GM12878 (cell line): ENCODE measurements around the gene MANF. TPM values are rescaled to one million over a fixed set of nuclear protein-coding genes. Genes with fewer than 3 reads are reported as not detected.

ENCODE experiments used
- ATAC-seq: fragments of 200-7000 bp; cut with Tn5 transposase; 3 replicates; pipeline ENCODE4 v1.9.1; 2020; ENCODE audit warnings: mild to moderate bottlenecking, moderate library complexity
- BruUV-seq: library from RNA; stranded (reverse); fragments of 400-500 nt; replicated peaks from 2 replicates; lab custom pipeline; 2021; lab: Mats Ljungman, UMichigan
- CTCF ChIA-PET: fragments of 300-600 bp; sonication (Branson Sonifier 250); formaldehyde crosslinking; extraction: SDS; loops from one replicate; lab custom pipeline; 2021; ENCODE audit warnings: inconsistent platforms; lab: Yijun Ruan, JAX
- POLR2A ChIA-PET: fragments of 350-600 bp; formaldehyde crosslinking; extraction: SDS; loops from one replicate; lab custom pipeline; 2021; ENCODE audit warnings: inconsistent platforms; lab: Charles Lee
- RAD21 ChIA-PET: fragments of 300-600 bp; sonication (Branson Sonifier 250); formaldehyde crosslinking; loops from one replicate; lab custom pipeline; 2023; ENCODE audit warnings: antibody characterized with exemption; ENCODE audit not compliant: unreplicated experiment; lab: Charles Lee
- SMC1A ChIA-PET: fragments of 300-600 bp; sonication (Branson Sonifier 250); formaldehyde crosslinking; loops from one replicate; lab custom pipeline; 2023; ENCODE audit not compliant: unreplicated experiment, uncharacterized antibody; lab: Charles Lee
- DNase-seq: peaks from one replicate; pipeline ENCODE4 v3.0.0-alpha.2; 2011; ENCODE audit warnings: low read depth, low spot score
- FAIRE-seq: peaks from 3 replicates; lab custom pipeline; 2011; peaks lifted over from hg19 to GRCh38; lab: Jason Lieb, UNC
- H2AFZ ChIP-seq: 2 replicates; pipeline ENCODE4 v1.6.0; 2011; ENCODE audit warnings: low read depth, low read length, control low read depth; ENCODE audit not compliant: control insufficient read depth
- H3K27ac ChIP-seq: 2 replicates; pipeline ENCODE4 v1.5.1; 2011; ENCODE audit warnings: control low read depth; ENCODE audit not compliant: control insufficient read depth, insufficient read depth
- H3K27me3 ChIP-seq, 2 experiments: replicated peaks in 1 of 2; 2 replicates each; pipeline versions ENCODE4 v1.6.0 to v1.6.1; 2011; ENCODE audit warnings: low read length in 1 of 2; ENCODE audit not compliant: control insufficient read depth in 2 of 2, insufficient read depth in 2 of 2
- H3K36me3 ChIP-seq, 2 experiments: 2 replicates each; pipeline ENCODE4 v1.5.1; 2011; ENCODE audit warnings: low read length in 1 of 2; ENCODE audit not compliant: control insufficient read depth in 2 of 2, insufficient read depth in 2 of 2
- H3K4me1 ChIP-seq: 2 replicates; pipeline ENCODE4 v1.6.1; 2011; ENCODE audit warnings: mild to moderate bottlenecking, low read length, moderate library complexity, mixed read lengths; ENCODE audit not compliant: control insufficient read depth, insufficient read depth
- H3K4me2 ChIP-seq: 2 replicates; pipeline ENCODE4 v1.6.0; 2011; ENCODE audit warnings: control low read depth; ENCODE audit not compliant: control insufficient read depth, insufficient read depth
- H3K4me3 ChIP-seq: fragments of 200-600 bp; sonication (generic); 2 replicates; pipeline ENCODE4 v1.5.1; 2016
- H3K79me2 ChIP-seq: 2 replicates; pipeline ENCODE4 v1.6.0; 2011; ENCODE audit warnings: low read length; ENCODE audit not compliant: control insufficient read depth, insufficient read depth
- H3K9ac ChIP-seq: 2 replicates; pipeline ENCODE4 v1.8.0; 2011; ENCODE audit warnings: low read length, control low read depth, mixed read lengths; ENCODE audit not compliant: control insufficient read depth, insufficient read depth
- H3K9me3 ChIP-seq: replicated peaks from 3 replicates; pipeline ENCODE4 v1.5.1; 2011; ENCODE audit warnings: mild to moderate bottlenecking, low read length; ENCODE audit not compliant: control insufficient read depth, insufficient read depth
- H4K20me1 ChIP-seq: 2 replicates; pipeline ENCODE4 v1.6.0; 2011; ENCODE audit not compliant: control insufficient read depth, insufficient read depth
- DPF2 ChIP-seq: fragments of 450-650 bp; IDR thresholded peaks from 2 replicates; pipeline ENCODE4 v1.6.1; 2017; ENCODE audit warnings: mild to moderate bottlenecking
- ETV6 ChIP-seq, 2 experiments: fragments of 450-650 bp in 1 of 2; IDR thresholded peaks in 1 of 2; conservative IDR thresholded peaks in 1 of 2; 2 replicates each; pipeline ENCODE4 v1.6.1; 2014; ENCODE audit warnings: antibody characterized with exemption in 1 of 2, borderline replicate concordance in 1 of 2, low read depth in 1 of 2, mild to moderate bottlenecking in 1 of 2, moderate library complexity in 1 of 2
- EZH2 ChIP-seq: IDR thresholded peaks from 2 replicates; pipeline ENCODE4 v1.6.1; 2012; ENCODE audit warnings: low read depth, mild to moderate bottlenecking, control low read depth, inconsistent platforms, low read length, borderline replicate concordance; ENCODE audit not compliant: control insufficient read depth
- FOS ChIP-seq: IDR thresholded peaks from 3 replicates; pipeline ENCODE4 v1.6.1; 2011; ENCODE audit warnings: borderline replicate concordance; ENCODE audit not compliant: insufficient read length; ENCODE audit errors: extremely low read depth
- POLR2AphosphoS5 ChIP-seq: IDR thresholded peaks from 2 replicates; pipeline ENCODE4 v1.6.1; 2011; ENCODE audit warnings: mild to moderate bottlenecking, low read length, inconsistent platforms
- SMARCA5 ChIP-seq: fragments of 450-650 bp; IDR thresholded peaks from 2 replicates; pipeline ENCODE4 v1.6.1; 2017; ENCODE audit warnings: mild to moderate bottlenecking
- SP1 ChIP-seq: IDR thresholded peaks from one replicate; pipeline ENCODE4 v1.6.1; 2011; ENCODE audit warnings: low read depth, low read length
- SREBF2 ChIP-seq: IDR thresholded peaks from 2 replicates; pipeline ENCODE4 v1.6.1; 2012; ENCODE audit warnings: mild to moderate bottlenecking, low read length
- STAT1 ChIP-seq: fragments of 450-650 bp; conservative IDR thresholded peaks from 2 replicates; pipeline ENCODE4 v1.6.1; 2014; ENCODE audit warnings: antibody characterized with exemption, mild to moderate bottlenecking
- ZBTB4 ChIP-seq: fragments of 450-650 bp; formaldehyde crosslinking; IDR thresholded peaks from 2 replicates; pipeline ENCODE4 v1.4.0; 2022; ENCODE audit warnings: mild to moderate bottlenecking, moderate library complexity
- ZNF24 ChIP-seq: fragments of 450-650 bp; IDR thresholded peaks from 2 replicates; pipeline ENCODE4 v1.6.1; 2017; ENCODE audit warnings: antibody characterized with exemption, mild to moderate bottlenecking
- WGBS: methylation state at CpG from one replicate; pipeline ENCODE4 v1.1.6; 2016; ENCODE audit warnings: low lambda C conversion rate; ENCODE audit not compliant: insufficient replicate concordance, insufficient coverage; ENCODE audit errors: missing lambda C conversion rate; 5-methylcytosine and 5-hydroxymethylcytosine counted together
- in situ Hi-C: fragments of 300-500 bp; cut with MboI; formaldehyde crosslinking; loops from 9 replicates; pipeline ENCODE4 v1.14.3; 2018; ENCODE audit warnings: mixed read lengths
- intact Hi-C: fragments of 100-400 bp; cut with micrococcal nuclease; formaldehyde crosslinking; loops from one replicate; pipeline ENCODE4 v1.14.2; 2022; ENCODE audit not compliant: unreplicated experiment
- polyA plus RNA-seq, 11 experiments: library from polyadenylated mRNA; depleted of rRNA in 4 of 11; unstranded in 6 of 11; stranded (reverse) in 5 of 11; fragments of >200 nt; fragmentation: Nextera tagmentation in 4 of 11; fragmentation: Illumina TruSeq in 1 of 11; extraction: Ambion mirVana in 4 of 11; extraction: Trizol in 1 of 11; gene quantifications; 1 replicate in 1 of 11; 2 replicates in 10 of 11; pipeline versions ENCODE4 v1.2.1 to v1.2.3, GENCODE V29; 2011 to 2016; ENCODE audit warnings: inconsistent platforms in 2 of 11, missing spikeins in 2 of 11, low read depth in 1 of 11
- total RNA-seq, 4 experiments: library from RNA; depleted of rRNA in 3 of 4; stranded (reverse); fragments of >200 nt in 3 of 4; fragmentation: Illumina TruSeq in 1 of 4; extraction: Trizol in 1 of 4; gene quantifications; 2 replicates each; pipeline versions ENCODE4 v1.2.1 to v1.2.3, GENCODE V29; 2013 to 2021
- TF ChIP-seq, protein P1 (sequence below): fragments of 450-650 bp; IDR thresholded peaks from 2 replicates; pipeline ENCODE4 v1.6.1; 2016; ENCODE audit warnings: mild to moderate bottlenecking
- TF ChIP-seq, protein P2 (sequence below): IDR thresholded peaks from 2 replicates; pipeline ENCODE4 v1.6.1; 2012; ENCODE audit warnings: low read length, inconsistent platforms

MANF gene
- total and polyA plus RNA-seq, 10 of the 15 experiments (the other 5 are each of a cell fraction or from before 2014, with no cell fraction given) = 22.0 to 120 (median 82.9) TPM

GRCh38 chr3:51397392-51397791 lies 12.3 kb downstream of the MANF start (continued):
- TF ChIP-seq, protein P1, sequence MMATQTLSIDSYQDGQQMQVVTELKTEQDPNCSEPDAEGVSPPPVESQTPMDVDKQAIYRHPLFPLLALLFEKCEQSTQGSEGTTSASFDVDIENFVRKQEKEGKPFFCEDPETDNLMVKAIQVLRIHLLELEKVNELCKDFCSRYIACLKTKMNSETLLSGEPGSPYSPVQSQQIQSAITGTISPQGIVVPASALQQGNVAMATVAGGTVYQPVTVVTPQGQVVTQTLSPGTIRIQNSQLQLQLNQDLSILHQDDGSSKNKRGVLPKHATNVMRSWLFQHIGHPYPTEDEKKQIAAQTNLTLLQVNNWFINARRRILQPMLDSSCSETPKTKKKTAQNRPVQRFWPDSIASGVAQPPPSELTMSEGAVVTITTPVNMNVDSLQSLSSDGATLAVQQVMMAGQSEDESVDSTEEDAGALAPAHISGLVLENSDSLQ = no peak
- TF ChIP-seq ZBTB4 (CRISPR knock-in tag) = no peak
- TF ChIP-seq ETV6 (conservative IDR thresholded peaks at IDR 0.05 in 1 of 2, IDR thresholded peaks at IDR 0.05 in 1 of 2; ENCODE audit: borderline replicate concordance in 1 of 2, low read depth in 1 of 2) = no peak
- no peak for TF ChIP-seq ZNF24
- TF ChIP-seq, all 136 proteins: peak for 0

DNA sequence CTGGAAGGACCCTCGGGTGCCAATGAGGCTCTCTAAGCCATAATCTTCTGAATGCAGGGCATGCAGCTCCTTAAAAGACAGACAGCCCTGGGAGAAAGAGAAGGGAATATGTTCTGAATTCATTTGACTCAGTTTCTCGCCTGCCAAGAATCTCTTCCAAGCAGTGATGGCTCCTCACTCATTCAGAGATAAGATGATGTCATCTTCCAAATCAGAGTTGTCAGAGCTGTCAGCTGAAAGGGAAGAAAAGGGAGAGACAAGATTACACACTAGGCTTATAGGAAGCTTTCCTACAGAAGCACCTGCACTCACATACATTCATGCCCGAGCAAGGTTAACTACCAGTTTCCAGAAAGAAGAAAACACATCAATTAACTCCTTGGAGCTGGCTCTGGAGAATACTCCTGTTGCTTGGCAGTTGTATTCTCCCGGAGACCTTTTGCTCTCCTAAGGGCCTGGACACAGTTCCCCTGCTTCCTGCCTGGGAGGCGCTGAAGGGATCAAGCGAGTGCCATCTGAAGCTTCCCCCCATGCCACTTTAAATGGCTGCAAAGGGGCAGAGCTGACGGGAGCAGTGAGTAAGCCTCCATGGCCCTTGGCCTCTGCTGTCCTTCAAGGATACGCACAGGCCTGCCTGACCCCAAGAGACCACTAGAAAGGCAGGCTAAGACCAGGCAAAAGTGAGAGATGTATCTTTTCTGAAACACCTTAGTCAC lies 13.7 kb downstream of the MANF start:
- SMC1A ChIA-PET = no interaction called here
- ATAC-seq = no peak
- Histone ChIP-seq H3K36me3 (peaks cover 21 to 56% of the 10 kb centered on the region in 2 experiments), H2AFZ (no peak overlapping the region), H3K9ac (no peak overlapping the region), H4K20me1 (peaks cover 3% of the 10 kb centered on the region; the same call in 1 of the 2 replicates), H3K27me3 (no peaks in the 10 kb centered on the region), H3K4me3 (no peak overlapping the region), H3K79me2 (peaks cover 13% of the 10 kb centered on the region), H3K27ac (no peak overlapping the region), H3K9me3 (no peaks in the 10 kb centered on the region), H3K4me1 (peaks cover 4% of the 10 kb centered on the region; the same call in 1 of the 2 replicates), H3K4me2 (no peak overlapping the region)
- in situ Hi-C loops (loop anchor here (10.0 kb wide), 1 partner anchor 1064 kb away; no protein-coding TSS in a partner anchor), intact Hi-C loops (no loop called here)
- WGBS = 80% methylated on average over 8 of the region's 8 CpGs
- CTCF ChIA-PET = interaction anchor here (0.9 kb wide), 1 partner anchor 11 kb away, joined by 3 read pairs; no protein-coding TSS in a partner anchor
- no peak for DNase-seq
- RAD21 ChIA-PET = no interaction called here
- BruUV-seq = no TSS peak
- POLR2A ChIA-PET = no interaction called here
- no peak for FAIRE-seq
- no peak for TF ChIP-seq POLR2AphosphoS5
- no peak for TF ChIP-seq DPF2
- no peak for TF ChIP-seq SP1
- no peak for TF ChIP-seq FOS
- TF ChIP-seq, protein P2, sequence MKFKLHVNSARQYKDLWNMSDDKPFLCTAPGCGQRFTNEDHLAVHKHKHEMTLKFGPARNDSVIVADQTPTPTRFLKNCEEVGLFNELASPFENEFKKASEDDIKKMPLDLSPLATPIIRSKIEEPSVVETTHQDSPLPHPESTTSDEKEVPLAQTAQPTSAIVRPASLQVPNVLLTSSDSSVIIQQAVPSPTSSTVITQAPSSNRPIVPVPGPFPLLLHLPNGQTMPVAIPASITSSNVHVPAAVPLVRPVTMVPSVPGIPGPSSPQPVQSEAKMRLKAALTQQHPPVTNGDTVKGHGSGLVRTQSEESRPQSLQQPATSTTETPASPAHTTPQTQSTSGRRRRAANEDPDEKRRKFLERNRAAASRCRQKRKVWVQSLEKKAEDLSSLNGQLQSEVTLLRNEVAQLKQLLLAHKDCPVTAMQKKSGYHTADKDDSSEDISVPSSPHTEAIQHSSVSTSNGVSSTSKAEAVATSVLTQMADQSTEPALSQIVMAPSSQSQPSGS = no peak
- no peak for TF ChIP-seq SREBF2
- TF ChIP-seq STAT1 = no peak
- no peak for TF ChIP-seq EZH2
- TF ChIP-seq SMARCA5 = no peak
